Stomach smooth muscle (tissue), 2 donors: Measurements from ENCODE around the gene DCST1.

Experiments
- H3K27ac ChIP-seq: one replicate; pipeline ENCODE4 v1.7.0; 2013; ENCODE audit warnings: mild to moderate bottlenecking, low read length, inconsistent platforms
- H3K27me3 ChIP-seq, 2 donors: one replicate each; pipeline ENCODE4 v1.7.0; 2013; ENCODE audit warnings: low read length in 2 of 2; ENCODE audit not compliant: insufficient read depth in 2 of 2, control insufficient read depth in 1 of 2
- H3K36me3 ChIP-seq, 2 donors: one replicate each; pipeline ENCODE4 v1.7.0; 2013; ENCODE audit warnings: low read length in 2 of 2; ENCODE audit not compliant: control insufficient read depth in 2 of 2, insufficient read depth in 2 of 2
- H3K4me1 ChIP-seq: one replicate; pipeline ENCODE4 v1.7.0; 2013; ENCODE audit warnings: low read length; ENCODE audit not compliant: control insufficient read depth, insufficient read depth
- H3K4me3 ChIP-seq, 2 donors: one replicate each; pipeline ENCODE4 v1.7.0; 2013; ENCODE audit warnings: low read length in 2 of 2
- H3K9ac ChIP-seq, 2 donors: one replicate each; pipeline ENCODE4 v1.7.0; 2013; ENCODE audit warnings: low read length in 2 of 2, mild to moderate bottlenecking in 1 of 2
- H3K9me3 ChIP-seq, 2 donors: one replicate each; pipeline ENCODE4 v1.7.0; 2013; ENCODE audit warnings: low read length in 2 of 2; ENCODE audit not compliant: control insufficient read depth in 2 of 2
- donor health status: healthy.
- donor health status: Pancreatic carcinoma.

DCST1 gene

DNA sequence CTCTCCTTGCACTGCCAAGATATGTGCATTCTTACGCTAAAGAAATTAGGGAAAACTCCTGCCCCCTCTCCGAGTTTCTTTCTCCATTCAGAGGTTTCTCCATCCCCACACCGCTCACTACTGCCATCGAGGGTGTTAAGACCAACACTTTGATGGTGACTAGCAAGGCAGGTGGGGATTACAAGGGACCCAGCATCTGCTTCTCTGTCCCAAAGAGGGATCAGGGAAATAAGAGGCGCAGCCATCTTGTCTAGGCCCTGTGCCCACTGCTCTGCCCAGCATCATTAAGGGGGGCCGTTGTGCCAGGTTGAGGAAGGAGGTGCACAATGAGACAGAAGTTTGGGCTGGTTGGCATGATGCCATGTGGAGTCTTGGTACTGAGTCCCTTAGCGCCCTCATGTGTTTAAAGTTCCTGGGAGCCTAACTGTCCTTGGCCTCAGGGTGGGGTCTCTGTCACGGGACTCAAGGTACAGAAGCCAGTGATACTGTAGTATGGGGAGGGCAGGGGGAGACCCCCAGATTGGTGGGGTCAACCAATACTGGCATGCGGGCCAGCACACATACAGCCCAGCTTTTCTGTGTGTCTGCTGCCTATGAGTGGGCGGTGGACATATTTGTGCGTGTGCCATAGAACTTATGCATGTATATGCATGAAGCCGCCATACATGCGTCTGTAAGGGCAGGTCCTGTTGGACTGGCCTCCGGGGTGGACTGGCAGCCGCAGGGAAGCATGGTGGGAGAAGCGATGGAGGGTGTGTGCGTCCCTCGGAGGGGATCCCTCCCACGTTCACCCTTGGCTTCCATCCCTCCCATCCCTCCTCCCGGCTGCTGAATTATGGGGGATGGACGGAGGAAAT, 50.5 kb downstream of the DCST1 start:
- Histone ChIP-seq H3K27ac (no peak overlapping the region), H3K9ac (peak overlapping the region in 1 of 2 donors; percentile 36), H3K4me1 (peaks cover 55% of the 10 kb centered on the region), H3K9me3 (no peaks in the 10 kb centered on the region), H3K36me3 (no peaks in the 10 kb centered on the region), H3K4me3 (peak overlapping the region; percentile 38 to 85), H3K27me3 (peaks cover 48 to 55% of the 10 kb centered on the region in 2 donors)

DNA sequence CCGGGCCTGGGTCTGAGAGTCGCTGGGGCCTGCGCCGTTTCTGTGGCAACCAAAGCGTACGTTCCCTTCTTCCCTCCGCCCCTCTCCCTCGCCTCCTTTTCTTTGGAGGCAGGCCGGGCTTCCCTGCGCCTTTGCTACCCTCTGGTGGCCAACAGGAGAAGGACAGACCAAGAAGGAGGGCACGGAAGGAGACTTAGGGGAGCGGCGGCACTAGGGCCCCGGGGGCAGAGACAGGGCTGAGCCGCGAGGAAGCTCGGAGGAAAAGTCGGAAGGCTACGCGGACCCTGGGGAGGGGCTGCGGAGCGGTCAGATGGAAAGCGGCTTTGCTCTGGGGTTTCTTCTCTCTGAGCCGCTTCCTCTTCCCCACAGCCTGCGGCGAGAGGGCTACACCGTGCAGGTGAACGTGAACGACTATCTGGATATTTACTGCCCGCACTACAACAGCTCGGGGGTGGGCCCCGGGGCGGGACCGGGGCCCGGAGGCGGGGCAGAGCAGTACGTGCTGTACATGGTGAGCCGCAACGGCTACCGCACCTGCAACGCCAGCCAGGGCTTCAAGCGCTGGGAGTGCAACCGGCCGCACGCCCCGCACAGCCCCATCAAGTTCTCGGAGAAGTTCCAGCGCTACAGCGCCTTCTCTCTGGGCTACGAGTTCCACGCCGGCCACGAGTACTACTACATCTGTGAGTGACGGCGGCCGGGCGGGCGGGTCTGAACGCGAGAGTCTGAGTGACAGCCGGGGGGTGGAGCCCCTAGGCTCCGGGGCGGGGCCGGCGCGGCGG, 51.3 kb downstream of the DCST1 start:
- Histone ChIP-seq H3K27ac (peak overlapping the region; percentile 64), H3K9ac (peak overlapping the region; percentile 36 to 56), H3K27me3 (peaks cover 41 to 46% of the 10 kb centered on the region in 2 donors), H3K4me3 (peak overlapping the region; percentile 73 to 85), H3K9me3 (no peaks in the 10 kb centered on the region), H3K36me3 (no peaks in the 10 kb centered on the region), H3K4me1 (peaks cover 47% of the 10 kb centered on the region)

DNA sequence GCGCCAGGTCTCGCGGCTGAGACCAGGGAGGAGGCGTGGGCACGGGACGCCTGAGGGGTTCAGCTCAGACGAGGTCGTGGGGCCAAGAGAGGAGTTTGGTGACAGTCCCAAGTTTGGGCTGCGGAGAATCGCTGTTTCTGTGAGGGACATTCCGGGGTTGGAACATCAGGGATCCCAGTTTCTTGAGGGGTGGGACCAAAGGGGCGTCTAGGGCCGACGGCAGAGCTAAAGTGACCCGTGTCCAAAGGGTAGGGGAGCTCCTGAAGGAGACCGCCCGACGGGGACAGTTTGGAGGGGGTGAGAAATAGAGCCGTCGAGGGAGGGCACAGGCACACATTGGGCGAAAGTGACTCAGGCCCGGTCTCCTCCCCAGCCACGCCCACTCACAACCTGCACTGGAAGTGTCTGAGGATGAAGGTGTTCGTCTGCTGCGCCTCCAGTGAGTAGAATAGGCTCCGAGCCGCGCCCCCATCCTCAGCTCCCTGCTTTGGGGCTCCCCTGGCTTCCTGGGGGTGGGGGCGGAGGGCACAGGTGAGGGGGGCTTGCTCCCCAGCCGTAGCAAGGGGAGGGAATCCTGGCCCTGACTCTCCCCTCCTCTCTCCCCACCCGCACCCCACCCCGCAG, 52.0 kb downstream of the DCST1 start:
- Histone ChIP-seq H3K4me3 (peak overlapping the region; percentile 73 to 85), H3K4me1 (peaks cover 40% of the 10 kb centered on the region), H3K27me3 (peaks cover 35 to 39% of the 10 kb centered on the region in 2 donors), H3K9me3 (no peaks in the 10 kb centered on the region), H3K27ac (peak overlapping the region; percentile 64), H3K9ac (peak overlapping the region; percentile 56 to 60), H3K36me3 (no peaks in the 10 kb centered on the region)

DNA sequence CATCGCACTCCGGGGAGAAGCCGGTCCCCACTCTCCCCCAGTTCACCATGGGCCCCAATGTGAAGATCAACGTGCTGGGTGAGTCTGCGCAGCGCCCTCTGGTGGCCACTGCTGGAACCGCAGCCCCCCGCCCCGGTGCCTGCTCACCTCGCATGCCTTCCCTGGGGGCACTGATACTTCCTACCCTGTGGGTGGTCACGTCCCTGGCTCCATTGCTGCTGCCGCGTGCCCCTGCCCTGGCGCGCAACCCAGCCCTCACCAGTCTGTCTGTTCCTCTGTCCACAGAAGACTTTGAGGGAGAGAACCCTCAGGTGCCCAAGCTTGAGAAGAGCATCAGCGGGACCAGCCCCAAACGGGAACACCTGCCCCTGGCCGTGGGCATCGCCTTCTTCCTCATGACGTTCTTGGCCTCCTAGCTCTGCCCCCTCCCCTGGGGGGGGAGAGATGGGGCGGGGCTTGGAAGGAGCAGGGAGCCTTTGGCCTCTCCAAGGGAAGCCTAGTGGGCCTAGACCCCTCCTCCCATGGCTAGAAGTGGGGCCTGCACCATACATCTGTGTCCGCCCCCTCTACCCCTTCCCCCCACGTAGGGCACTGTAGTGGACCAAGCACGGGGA, 52.6 kb downstream of the DCST1 start:
- H3K4me3 ChIP-seq: peak overlapping the region in 1 of 2 donors; percentile 85
- H3K4me1 ChIP-seq: peaks cover 37% of the 10 kb centered on the region
- no peaks in the 10 kb centered on the region for H3K36me3 ChIP-seq
- H3K9ac ChIP-seq: no peak overlapping the region
- H3K27me3 ChIP-seq: peaks cover 29 to 33% of the 10 kb centered on the region in 2 donors
- no peak overlapping the region for H3K27ac ChIP-seq
- H3K9me3 ChIP-seq: no peaks in the 10 kb centered on the region

DNA sequence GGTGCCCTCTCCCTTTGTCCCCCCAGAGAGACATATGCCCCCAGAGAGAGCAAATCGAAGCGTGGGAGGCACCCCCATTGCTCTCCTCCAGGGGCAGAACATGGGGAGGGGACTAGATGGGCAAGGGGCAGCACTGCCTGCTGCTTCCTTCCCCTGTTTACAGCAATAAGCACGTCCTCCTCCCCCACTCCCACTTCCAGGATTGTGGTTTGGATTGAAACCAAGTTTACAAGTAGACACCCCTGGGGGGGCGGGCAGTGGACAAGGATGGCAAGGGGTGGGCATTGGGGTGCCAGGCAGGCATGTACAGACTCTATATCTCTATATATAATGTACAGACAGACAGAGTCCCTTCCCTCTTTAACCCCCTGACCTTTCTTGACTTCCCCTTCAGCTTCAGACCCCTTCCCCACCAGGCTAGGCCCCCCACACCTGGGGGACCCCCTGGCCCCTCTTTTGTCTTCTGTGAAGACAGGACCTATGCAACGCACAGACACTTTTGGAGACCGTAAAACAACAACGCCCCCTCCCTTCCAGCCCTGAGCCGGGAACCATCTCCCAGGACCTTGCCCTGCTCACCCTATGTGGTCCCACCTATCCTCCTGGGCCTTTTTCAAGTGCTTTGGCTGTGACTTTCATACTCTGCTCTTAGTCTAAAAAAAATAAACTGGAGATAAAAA, 53.4 kb downstream of the DCST1 start:
- Histone ChIP-seq H3K4me1 (peaks cover 36% of the 10 kb centered on the region), H3K9ac (no peak overlapping the region), H3K9me3 (no peaks in the 10 kb centered on the region), H3K27ac (no peak overlapping the region), H3K27me3 (peaks cover 23 to 26% of the 10 kb centered on the region in 2 donors), H3K36me3 (no peaks in the 10 kb centered on the region), H3K4me3 (no peak overlapping the region)

DNA sequence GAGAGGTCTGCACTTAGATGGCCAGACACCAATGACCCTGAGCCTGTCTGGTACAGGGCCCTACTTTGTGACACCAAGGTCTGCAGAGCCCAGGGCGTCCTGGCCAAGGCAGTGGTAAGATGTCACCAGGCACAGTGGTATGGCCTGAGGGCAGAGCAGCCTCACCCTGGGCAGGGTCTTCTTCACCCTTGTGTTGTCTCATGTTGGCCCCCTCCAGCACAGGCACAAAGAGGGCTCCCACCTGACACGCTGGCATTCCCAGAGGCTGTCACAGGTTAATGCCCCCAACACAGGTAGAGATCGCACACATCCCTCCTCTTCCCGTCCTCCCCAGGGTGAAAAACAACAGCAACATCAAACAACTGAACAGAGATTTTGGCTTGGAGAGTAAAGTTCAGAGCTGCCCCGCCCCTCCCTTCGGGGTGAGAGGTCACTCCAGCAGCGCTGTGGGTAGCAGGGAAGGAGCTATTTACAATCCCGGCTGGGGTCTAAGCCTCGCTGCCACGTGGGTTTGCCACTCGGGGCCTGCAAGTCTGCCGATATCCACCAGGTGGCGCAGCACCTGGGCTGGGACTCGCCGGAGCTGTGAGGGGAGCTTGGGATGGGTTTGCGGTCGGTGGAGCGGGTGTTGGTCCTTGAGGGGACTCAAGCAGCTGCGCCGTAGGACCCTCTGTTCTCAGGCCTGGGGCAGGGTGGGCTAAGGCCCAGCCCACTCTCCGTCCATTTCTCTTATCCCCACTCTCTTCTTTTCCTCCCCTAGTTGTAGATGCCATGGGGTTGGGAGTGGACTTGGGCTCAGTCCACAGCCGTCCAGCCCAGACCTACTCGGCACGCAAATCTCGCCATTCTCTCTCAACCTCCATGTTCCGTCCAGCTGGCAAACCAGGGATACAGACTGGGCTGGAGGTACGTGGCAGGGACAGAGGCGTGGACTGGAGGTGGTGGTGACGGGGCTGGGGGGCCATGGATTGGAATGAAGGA, 57.7 kb downstream of the DCST1 start:
- Histone ChIP-seq H3K4me1 (peaks cover 26% of the 10 kb centered on the region), H3K9me3 (no peaks in the 10 kb centered on the region), H3K27me3 (no peaks in the 10 kb centered on the region), H3K4me3 (peak overlapping the region; percentile 35 to 40), H3K9ac (peak overlapping the region; percentile 29 to 59), H3K36me3 (no peaks in the 10 kb centered on the region), H3K27ac (no peak overlapping the region)

DNA sequence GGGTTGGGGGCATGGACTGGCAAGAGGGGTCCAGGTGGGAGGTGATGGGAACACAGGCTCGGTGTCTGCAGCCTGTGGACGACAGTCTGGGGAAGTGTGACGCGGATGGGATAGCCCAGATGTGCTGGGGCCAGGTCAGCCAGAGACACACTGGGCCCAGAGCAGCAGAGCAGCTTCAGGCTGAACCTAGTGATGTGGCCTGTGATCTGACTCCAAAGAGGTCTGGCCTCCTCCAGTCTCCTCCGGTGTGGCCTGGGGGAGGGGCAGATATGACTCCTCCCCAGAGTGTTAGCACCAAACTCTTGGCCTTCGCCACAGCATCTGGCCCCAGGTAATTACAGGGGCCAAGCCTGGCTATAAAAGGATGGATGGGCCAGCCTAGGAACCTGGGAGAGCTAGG, 58.5 kb downstream of the DCST1 start:
- Histone ChIP-seq H3K36me3 (no peaks in the 10 kb centered on the region), H3K9me3 (no peaks in the 10 kb centered on the region), H3K27ac (no peak overlapping the region), H3K27me3 (no peaks in the 10 kb centered on the region), H3K4me1 (peaks cover 23% of the 10 kb centered on the region), H3K4me3 (no peak overlapping the region), H3K9ac (no peak overlapping the region)

DNA sequence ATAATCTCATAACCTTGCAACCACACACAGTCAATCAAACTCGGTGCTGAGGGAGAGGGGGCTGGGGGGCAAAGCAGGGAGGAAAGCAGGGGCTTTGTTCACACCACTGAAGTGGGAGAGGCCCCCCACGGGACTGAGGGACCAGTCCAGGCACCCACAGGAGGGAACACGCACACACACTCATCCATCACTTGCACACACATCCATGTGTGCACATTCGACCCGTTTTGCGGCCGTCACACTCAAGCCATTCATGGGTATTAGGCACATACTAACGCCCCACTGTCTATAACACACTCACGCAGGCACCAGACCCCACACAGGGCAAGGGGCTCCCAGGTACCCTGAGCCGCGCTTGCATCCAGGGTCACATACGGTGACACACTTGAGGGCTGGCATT, 59.0 kb downstream of the DCST1 start:
- peak overlapping the region; percentile 62 for H3K27ac ChIP-seq
- no peaks in the 10 kb centered on the region for H3K36me3 ChIP-seq
- no peaks in the 10 kb centered on the region for H3K27me3 ChIP-seq

DNA sequence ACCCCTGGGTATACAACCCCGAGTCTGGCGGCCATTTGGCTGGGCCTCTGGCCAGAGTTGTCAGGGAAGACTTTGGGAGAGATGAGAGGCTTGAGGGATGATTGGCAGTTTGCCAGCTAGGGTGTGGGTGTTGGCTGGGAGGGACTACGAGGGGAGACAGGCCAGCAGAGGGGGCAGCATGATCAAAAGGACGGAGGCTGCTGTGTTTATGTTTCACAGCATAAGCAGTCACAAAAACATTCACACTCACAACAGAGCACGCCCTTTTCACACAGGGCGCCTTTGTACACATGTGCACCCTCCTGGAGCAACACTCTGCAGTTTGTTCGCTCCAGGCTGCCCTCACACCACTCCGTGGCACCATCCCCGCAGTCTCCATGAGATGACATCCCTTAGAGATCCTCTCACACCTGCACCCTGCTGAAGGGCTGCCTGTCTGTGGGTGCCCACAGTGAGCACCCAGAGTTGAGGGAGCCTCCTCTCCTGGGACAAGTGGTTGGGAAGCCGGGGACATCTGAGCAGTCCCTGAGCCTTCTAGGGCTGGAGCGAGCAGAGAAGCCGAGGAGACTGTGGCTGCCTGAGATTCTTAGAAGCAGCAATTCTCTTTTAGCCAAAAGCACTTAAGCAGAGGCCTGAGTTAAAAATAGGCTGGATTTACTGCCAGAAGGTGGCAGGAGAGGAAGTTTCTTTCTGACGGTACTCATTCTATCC, 60.4 kb downstream of the DCST1 start:
- Histone ChIP-seq H3K4me3 (peak overlapping the region; percentile 36 to 54), H3K9ac (peak overlapping the region; percentile 14 to 36), H3K27me3 (no peaks in the 10 kb centered on the region), H3K9me3 (no peaks in the 10 kb centered on the region), H3K27ac (peak overlapping the region; percentile 62), H3K36me3 (no peaks in the 10 kb centered on the region), H3K4me1 (peaks cover 23% of the 10 kb centered on the region)

More for the DNA sequence above, 59.0 kb downstream of the DCST1 start:
- Histone ChIP-seq H3K4me3 (no peak overlapping the region), H3K9ac (no peak overlapping the region), H3K9me3 (no peaks in the 10 kb centered on the region), H3K4me1 (peaks cover 23% of the 10 kb centered on the region)
